CD14-positive monocyte (primary cell): Measurements from ENCODE around the gene SIPA1. TPM values are rescaled to one million over a fixed set of nuclear protein-coding genes. Genes with fewer than 3 reads are reported as not detected.

Experiments used
- DNase-seq, 3 donors: peaks; one replicate each; pipeline ENCODE4 v3.0.0-alpha.2; 2011 to 2022
- H2AFZ ChIP-seq: 2 replicates; pipeline ENCODE4 v1.6.0; 2012; ENCODE audit warnings: mild to moderate bottlenecking, low read depth, low read length, inconsistent platforms; ENCODE audit not compliant: insufficient read depth, poor library complexity, severe bottlenecking
- H3K27ac ChIP-seq, 2 donors: 1 replicate in 1 of 2; 2 replicates in 1 of 2; pipeline ENCODE4 v1.5.1; 2012 to 2013; ENCODE audit warnings: low read length in 2 of 2, control low read depth in 1 of 2, inconsistent platforms in 1 of 2, low read depth in 1 of 2, mild to moderate bottlenecking in 1 of 2
- H3K27me3 ChIP-seq, 2 donors: one replicate each; pipeline versions ENCODE4 v1.6.0 to v1.6.1; 2011 to 2013; ENCODE audit warnings: low read length in 2 of 2; ENCODE audit not compliant: control insufficient read depth in 2 of 2, insufficient read depth in 2 of 2
- H3K36me3 ChIP-seq, 2 donors: replicated peaks in 1 of 2; 1 replicate in 1 of 2; 2 replicates in 1 of 2; pipeline versions ENCODE4 v1.5.1 to v1.6.1; 2012 to 2013; ENCODE audit warnings: low read length in 2 of 2, control low read depth in 1 of 2, inconsistent platforms in 1 of 2, mild to moderate bottlenecking in 1 of 2; ENCODE audit not compliant: insufficient read depth in 2 of 2, control insufficient read depth in 1 of 2
- H3K4me1 ChIP-seq, 2 donors: 1 replicate in 1 of 2; 2 replicates in 1 of 2; pipeline versions ENCODE4 v1.5.1 to v1.6.1; 2012 to 2013; ENCODE audit warnings: low read length in 2 of 2, control low read depth in 1 of 2, inconsistent platforms in 1 of 2, mild to moderate bottlenecking in 1 of 2, moderate library complexity in 1 of 2; ENCODE audit not compliant: insufficient read depth in 2 of 2, control insufficient read depth in 1 of 2
- H3K4me2 ChIP-seq: replicated peaks from 2 replicates; pipeline ENCODE3; 2012; ENCODE audit warnings: low read length, moderate library complexity, mild to moderate bottlenecking; ENCODE audit not compliant: poor library complexity, severe bottlenecking; ENCODE audit errors: extremely low read depth
- H3K4me3 ChIP-seq, 3 experiments: fragments of 200-600 bp in 1 of 3; sonication (generic) in 1 of 3; replicated peaks in 1 of 3; 1 replicate in 2 of 3; 2 replicates in 1 of 3; pipeline ENCODE4 v1.5.1; 2011 to 2013; ENCODE audit warnings: low read length in 3 of 3, mild to moderate bottlenecking in 3 of 3, control low read depth in 2 of 3, low read depth in 2 of 3, inconsistent platforms in 1 of 3, moderate library complexity in 1 of 3
- H3K79me2 ChIP-seq: 2 replicates; pipeline ENCODE4 v1.6.0; 2012; ENCODE audit warnings: mild to moderate bottlenecking, control low read depth, inconsistent platforms, low read length, moderate library complexity; ENCODE audit not compliant: insufficient read depth
- H3K9ac ChIP-seq: 2 replicates; pipeline ENCODE4 v1.6.0; 2017; ENCODE audit warnings: low read length, mild to moderate bottlenecking; ENCODE audit not compliant: insufficient read depth, poor library complexity, severe bottlenecking
- H3K9me3 ChIP-seq, 2 donors: replicated peaks in 1 of 2; 1 replicate in 1 of 2; 2 replicates in 1 of 2; pipeline versions ENCODE4 v1.5.1 to v1.6.1; 2012 to 2013; ENCODE audit warnings: low read length in 2 of 2, control low read depth in 1 of 2; ENCODE audit not compliant: control insufficient read depth in 1 of 2, insufficient read depth in 1 of 2
- H4K20me1 ChIP-seq: 2 replicates; pipeline ENCODE4 v1.6.0; 2012; ENCODE audit warnings: mild to moderate bottlenecking, low read length, control low read depth, moderate library complexity; ENCODE audit not compliant: insufficient read depth
- H3K27ac Mint-ChIP-seq, 7 donors: one replicate each; pipeline ENCODE4 v1.8.0; 2020; ENCODE audit warnings: mild to moderate bottlenecking in 7 of 7, mixed read lengths in 7 of 7, moderate library complexity in 6 of 7, inconsistent platforms in 2 of 7
- H3K27me3 Mint-ChIP-seq, 3 donors: one replicate each; pipeline ENCODE4 v1.8.0; 2021 to 2022; ENCODE audit warnings: low read depth in 3 of 3, mild to moderate bottlenecking in 3 of 3, mixed read lengths in 3 of 3, moderate library complexity in 3 of 3, inconsistent platforms in 1 of 3
- H3K36me3 Mint-ChIP-seq, 2 donors: one replicate each; pipeline ENCODE4 v1.8.0; 2020; ENCODE audit warnings: mixed read lengths in 2 of 2, inconsistent platforms in 1 of 2, mild to moderate bottlenecking in 1 of 2
- H3K4me1 Mint-ChIP-seq: one replicate; pipeline ENCODE4 v1.8.0; 2020; ENCODE audit warnings: mild to moderate bottlenecking, mixed read lengths
- H3K4me3 Mint-ChIP-seq, 2 donors: one replicate each; pipeline ENCODE4 v1.8.0; 2020; ENCODE audit warnings: mild to moderate bottlenecking in 2 of 2, mixed read lengths in 2 of 2, moderate library complexity in 1 of 2
- H3K9me3 Mint-ChIP-seq, 7 donors: one replicate each; pipeline ENCODE4 v1.8.0; 2020 to 2022; ENCODE audit warnings: mixed read lengths in 7 of 7, mild to moderate bottlenecking in 6 of 7, moderate library complexity in 6 of 7, inconsistent platforms in 2 of 7
- WGBS: methylation state at CpG from one replicate; pipeline ENCODE4 v1.1.5; 2013; ENCODE audit warnings: missing lambda C conversion rate; ENCODE audit not compliant: insufficient coverage; 5-methylcytosine and 5-hydroxymethylcytosine counted together
- intact Hi-C, 2 donors: fragments of 100-400 bp; cut with micrococcal nuclease; formaldehyde crosslinking; loops; one replicate each; pipeline versions ENCODE4 v1.15.0 to v1.15.1; 2023
- polyA plus RNA-seq, 3 donors: library from polyadenylated mRNA; depleted of rRNA in 1 of 3; unstranded in 2 of 3; stranded (reverse) in 1 of 3; fragments of 300-500 nt in 2 of 3; fragments of >200 nt in 1 of 3; fragmentation: Illumina TruSeq in 2 of 3; gene quantifications; 1 replicate in 2 of 3; 2 replicates in 1 of 3; pipeline ENCODE4 v1.2.3, GENCODE V29; 2012 to 2021
- TF ChIP-seq, protein P1 (sequence below): fragments of 200-600 bp; IDR thresholded peaks from one replicate; pipeline ENCODE4 v1.8.0; 2022; ENCODE audit warnings: antibody characterized with exemption, mild to moderate bottlenecking

Gene SIPA1
- polyA plus RNA-seq, 3 donors, result 83.4 to 110 (median 86.5) TPM

DNA sequence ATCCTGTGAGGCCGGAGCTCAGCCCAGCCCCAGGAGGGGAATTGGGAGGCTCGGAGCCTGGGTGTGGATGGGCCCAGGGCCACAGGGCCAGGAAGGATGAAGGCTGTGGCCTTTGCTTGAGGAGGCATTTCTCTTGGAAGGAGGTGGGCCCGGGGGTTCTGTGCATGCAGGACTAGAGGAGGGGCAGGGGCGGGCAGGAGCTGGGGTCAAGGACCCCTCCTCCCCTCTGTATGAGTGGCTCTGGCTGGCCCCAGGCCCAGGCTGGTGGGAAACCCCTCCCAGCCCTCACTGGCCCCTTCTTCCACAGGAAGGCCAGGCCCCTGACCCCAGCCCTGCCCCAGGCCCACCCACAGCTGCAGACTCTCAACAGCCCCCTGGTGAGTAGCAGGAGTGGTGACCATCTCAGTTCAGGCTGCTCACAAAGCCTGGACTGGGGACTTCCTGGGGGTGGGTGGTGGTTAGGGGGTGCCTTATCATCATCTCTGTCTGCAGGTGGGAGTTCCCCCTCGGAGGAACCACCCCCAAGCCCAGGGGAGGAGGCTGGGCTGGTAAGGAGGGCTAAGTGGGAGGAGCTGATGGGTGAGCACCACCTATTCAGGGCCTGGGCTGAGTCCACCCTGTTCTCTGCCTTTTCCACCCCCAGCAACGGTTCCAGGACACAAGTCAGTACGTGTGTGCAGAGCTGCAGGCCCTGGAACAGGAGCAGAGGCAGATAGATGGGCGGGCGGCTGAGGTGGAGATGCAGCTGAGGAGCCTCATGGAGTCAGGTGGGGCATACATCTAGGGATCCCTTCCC lies 48.3 kb upstream of the SIPA1 start:
- Mint-ChIP-seq H3K4me1 (peaks cover 57% of the 10 kb centered on the region), H3K27me3 (no peaks in the 10 kb centered on the region), H3K4me3 (no peak overlapping the region), H3K36me3 (peaks cover 38 to 69% of the 10 kb centered on the region in 2 donors), H3K9me3 (no peaks in the 10 kb centered on the region), H3K27ac (peak overlapping the region; percentile 31 to 96 (median 94))
- peaks cover 57 to 64% of the 10 kb centered on the region in 2 donors for H3K36me3 ChIP-seq
- DNase-seq, result no peak
- H3K27ac ChIP-seq, result peak overlapping the region in 1 of 2 donors; percentile 41
- peaks cover 95% of the 10 kb centered on the region for H4K20me1 ChIP-seq
- H3K79me2 ChIP-seq, result peaks cover 48% of the 10 kb centered on the region
- H3K4me3 ChIP-seq, result no peak overlapping the region
- H2AFZ ChIP-seq, result no peak overlapping the region
- intact Hi-C loops, result no loop called here
- TF ChIP-seq, protein P1, sequence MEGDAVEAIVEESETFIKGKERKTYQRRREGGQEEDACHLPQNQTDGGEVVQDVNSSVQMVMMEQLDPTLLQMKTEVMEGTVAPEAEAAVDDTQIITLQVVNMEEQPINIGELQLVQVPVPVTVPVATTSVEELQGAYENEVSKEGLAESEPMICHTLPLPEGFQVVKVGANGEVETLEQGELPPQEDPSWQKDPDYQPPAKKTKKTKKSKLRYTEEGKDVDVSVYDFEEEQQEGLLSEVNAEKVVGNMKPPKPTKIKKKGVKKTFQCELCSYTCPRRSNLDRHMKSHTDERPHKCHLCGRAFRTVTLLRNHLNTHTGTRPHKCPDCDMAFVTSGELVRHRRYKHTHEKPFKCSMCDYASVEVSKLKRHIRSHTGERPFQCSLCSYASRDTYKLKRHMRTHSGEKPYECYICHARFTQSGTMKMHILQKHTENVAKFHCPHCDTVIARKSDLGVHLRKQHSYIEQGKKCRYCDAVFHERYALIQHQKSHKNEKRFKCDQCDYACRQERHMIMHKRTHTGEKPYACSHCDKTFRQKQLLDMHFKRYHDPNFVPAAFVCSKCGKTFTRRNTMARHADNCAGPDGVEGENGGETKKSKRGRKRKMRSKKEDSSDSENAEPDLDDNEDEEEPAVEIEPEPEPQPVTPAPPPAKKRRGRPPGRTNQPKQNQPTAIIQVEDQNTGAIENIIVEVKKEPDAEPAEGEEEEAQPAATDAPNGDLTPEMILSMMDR, result no peak
- 97% methylated on average over 6 of the region's 9 CpGs for WGBS
- no peak overlapping the region for H3K4me2 ChIP-seq
- H3K9ac ChIP-seq, result no peak overlapping the region
- no peaks in the 10 kb centered on the region for H3K9me3 ChIP-seq
- H3K4me1 ChIP-seq, result peaks cover 50 to 63% of the 10 kb centered on the region in 2 donors
- H3K27me3 ChIP-seq, result no peaks in the 10 kb centered on the region

DNA sequence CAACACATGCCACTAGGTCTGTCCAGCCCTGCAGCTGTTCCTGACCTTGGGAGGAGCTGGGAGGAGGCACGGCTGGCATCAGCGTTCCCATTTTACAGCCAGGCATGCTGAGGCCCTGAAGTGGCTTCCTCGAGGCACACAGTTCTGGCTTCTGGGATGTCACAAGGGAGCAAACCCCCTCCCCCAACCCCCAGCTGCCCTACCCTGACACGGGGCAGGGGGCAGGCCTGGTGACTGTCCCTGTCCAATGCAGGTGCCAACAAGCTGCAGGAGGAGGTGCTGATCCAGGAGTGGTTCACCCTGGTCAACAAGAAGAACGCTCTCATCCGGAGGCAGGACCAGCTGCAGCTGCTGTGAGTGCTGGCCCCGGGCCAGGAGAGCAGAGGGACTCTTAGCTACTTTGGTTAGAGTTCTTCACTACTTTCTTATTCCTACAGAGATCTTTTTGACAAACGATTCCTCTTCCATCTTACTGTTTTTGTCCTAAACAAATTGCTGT lies 47.6 kb upstream of the SIPA1 start:
- Mint-ChIP-seq H3K27ac (peak overlapping the region in 2 of 7 donors; percentile 25 to 61), H3K4me1 (peaks cover 63% of the 10 kb centered on the region), H3K27me3 (no peaks in the 10 kb centered on the region), H3K4me3 (no peak overlapping the region), H3K9me3 (no peaks in the 10 kb centered on the region), H3K36me3 (peaks cover 38 to 70% of the 10 kb centered on the region in 2 donors)
- Histone ChIP-seq H2AFZ (no peak overlapping the region), H3K79me2 (peaks cover 45% of the 10 kb centered on the region), H3K9me3 (no peaks in the 10 kb centered on the region), H3K4me2 (no peak overlapping the region), H3K36me3 (peaks cover 57 to 62% of the 10 kb centered on the region in 2 donors), H3K27me3 (no peaks in the 10 kb centered on the region), H3K27ac (peak overlapping the region in 1 of 2 donors; percentile 41), H3K9ac (no peak overlapping the region), H4K20me1 (peaks cover 98% of the 10 kb centered on the region), H3K4me3 (no peak overlapping the region), H3K4me1 (peaks cover 56 to 69% of the 10 kb centered on the region in 2 donors)
- 91% methylated on average over 6 of the region's 8 CpGs for WGBS
- no peak for DNase-seq
- intact Hi-C loops, result no loop called here
- TF ChIP-seq, protein P1, result no peak
